GM06990 (cell line): ENCODE measurements around the gene EEF2K.

ENCODE experiments used
- DNase-seq: peaks from one replicate; pipeline ENCODE4 v3.0.0-alpha.2; 2011; ENCODE audit not compliant: insufficient read length; ENCODE audit errors: extremely low read depth
- H3K27me3 ChIP-seq: replicated peaks from 2 replicates; pipeline ENCODE4 v1.6.0; 2011; ENCODE audit warnings: low read length; ENCODE audit not compliant: control insufficient read depth, insufficient read depth
- H3K36me3 ChIP-seq: 2 replicates; pipeline ENCODE4 v1.5.1; 2011; ENCODE audit warnings: low read length; ENCODE audit not compliant: control insufficient read depth, insufficient read depth
- H3K4me3 ChIP-seq: replicated peaks from 2 replicates; pipeline ENCODE4 v1.5.1; 2011; ENCODE audit warnings: low read depth, mild to moderate bottlenecking, control low read depth, low read length
- CTCF ChIP-seq: IDR thresholded peaks from 2 replicates; pipeline ENCODE4 v1.5.1; 2011; ENCODE audit warnings: low read length, control low read depth, mild to moderate bottlenecking, inconsistent platforms; ENCODE audit not compliant: insufficient read depth, poor library complexity, severe bottlenecking

Gene EEF2K

GRCh38 chr16:22253272-22253671 is 47.2 kb downstream of the EEF2K start:
- no peak for TF ChIP-seq CTCF
- no peak for DNase-seq
- Histone ChIP-seq H3K36me3 (peaks cover 42% of the 10 kb centered on the region), H3K4me3 (no peak overlapping the region), H3K27me3 (no peaks in the 10 kb centered on the region)

GRCh38 chr16:22255335-22255734 is 49.3 kb downstream of the EEF2K start:
- no peak for TF ChIP-seq CTCF

GRCh38 chr16:22257440-22257839 is 51.4 kb downstream of the EEF2K start:
- no peak for TF ChIP-seq CTCF
- H3K4me3 ChIP-seq: no peak overlapping the region
- no peaks in the 10 kb centered on the region for H3K27me3 ChIP-seq
- no peak for DNase-seq
- peaks cover 37% of the 10 kb centered on the region for H3K36me3 ChIP-seq

More at GRCh38 chr16:22255335-22255734, 49.3 kb downstream of the EEF2K start:
- no peak overlapping the region for H3K4me3 ChIP-seq
- no peaks in the 10 kb centered on the region for H3K27me3 ChIP-seq
- H3K36me3 ChIP-seq: peaks cover 43% of the 10 kb centered on the region
- no peak for DNase-seq

- H3K36me3 ChIP-seq: peaks cover 40% of the 10 kb centered on the region
- no peaks in the 10 kb centered on the region for H3K27me3 ChIP-seq
- no peak for TF ChIP-seq CTCF
- DNase-seq: no peak
- no peak overlapping the region for H3K4me3 ChIP-seq
Measured at GRCh38 chr16:22260490-22260889, 54.4 kb downstream of the EEF2K start.

- DNase-seq: no peak
- Histone ChIP-seq H3K27me3 (no peaks in the 10 kb centered on the region), H3K36me3 (peaks cover 40% of the 10 kb centered on the region), H3K4me3 (no peak overlapping the region)
- TF ChIP-seq CTCF: no peak
Measured at GRCh38 chr16:22262460-22262859, 56.4 kb downstream of the EEF2K start.

GRCh38 chr16:22264786-22265185 is 58.7 kb downstream of the EEF2K start:
- Histone ChIP-seq H3K36me3 (peaks cover 33% of the 10 kb centered on the region), H3K4me3 (no peak overlapping the region), H3K27me3 (no peaks in the 10 kb centered on the region)
- TF ChIP-seq CTCF: no peak
- no peak for DNase-seq
